HG03469 (cell line): Measurements from ENCODE around the gene CFAP141.
"Not testable (repeated sequence)": the region's sequence is repeated elsewhere in the genome, so short reads cannot be mapped to it uniquely, and the experiment has no call there.

Experiments used
- ATAC-seq: cut with Tn5 transposase; IDR thresholded peaks from one replicate; pipeline ENCODE4 v1.9.1; 2021; ENCODE audit warnings: mild to moderate bottlenecking, moderate library complexity, moderate number of reproducible peaks; ENCODE audit not compliant: unreplicated experiment

The CFAP141 gene

GRCh38 chr1:154208677-154209388 is 2.7 kb upstream of the CFAP141 start:
- ATAC-seq: no peak

GRCh38 chr1:154207262-154207661 is 1.1 kb upstream of the CFAP141 start:
- ATAC-seq: no peak

- not testable (repeated sequence) for ATAC-seq
Measured at GRCh38 chr1:154205778-154206177, 355 bp downstream of the CFAP141 start.

- ATAC-seq: no peak
Measured at GRCh38 chr1:154199563-154199879, 6.6 kb downstream of the CFAP141 start.

- no peak for ATAC-seq
Measured at GRCh38 chr1:154198756-154199562, 7.2 kb downstream of the CFAP141 start.

GRCh38 chr1:154193821-154194220 is 12.3 kb downstream of the CFAP141 start:
- no peak for ATAC-seq

GRCh38 chr1:154192476-154192875 is 13.7 kb downstream of the CFAP141 start:
- no peak for ATAC-seq

- no peak for ATAC-seq
Measured at GRCh38 chr1:154191990-154192461, 14.1 kb downstream of the CFAP141 start, which contains the start of gene TPM3. TSS of gene TPM3 (minus strand) at chr1:154192100. CDS start at chr1:154192018, 82 bp downstream.

GRCh38 chr1:154190550-154190949 is 15.6 kb downstream of the CFAP141 start:
- ATAC-seq: no peak

- no peak for ATAC-seq
Measured at GRCh38 chr1:154186852-154187501, 19.2 kb downstream of the CFAP141 start.

GRCh38 chr1:154186177-154186576 is 20.0 kb downstream of the CFAP141 start:
- no peak for ATAC-seq

GRCh38 chr1:154183046-154183915 is 22.9 kb downstream of the CFAP141 start:
- ATAC-seq: peak; percentile 47

- peak; percentile 38 for ATAC-seq
Measured at GRCh38 chr1:154182344-154183045, 23.6 kb downstream of the CFAP141 start.

GRCh38 chr1:154181944-154182343 is 24.2 kb downstream of the CFAP141 start:
- ATAC-seq: no peak

GRCh38 chr1:154179946-154180687 is 26.0 kb downstream of the CFAP141 start:
- ATAC-seq: no peak

GRCh38 chr1:154178911-154179811 is 27.0 kb downstream of the CFAP141 start:
- ATAC-seq: no peak

GRCh38 chr1:154178013-154178412 is 28.1 kb downstream of the CFAP141 start:
- ATAC-seq: no peak

GRCh38 chr1:154176337-154176736 is 29.8 kb downstream of the CFAP141 start:
- ATAC-seq: no peak
